Right ventricle myocardium inferior (tissue), 1 donor: ENCODE results near the gene LGALS9B. TPM values are rescaled to one million over a fixed set of nuclear protein-coding genes. Genes with fewer than 3 reads are reported as not detected.
"Not testable (repeated sequence)": the region's sequence is repeated elsewhere in the genome, so short reads cannot be mapped to it uniquely, and the experiment has no call there.

Experiments
- ATAC-seq: fragments of 200-7000 bp; cut with Tn5 transposase; one replicate; pipeline ENCODE4 v1.9.1; 2020; ENCODE audit warnings: mild to moderate bottlenecking, moderate library complexity
- DNase-seq: peaks from one replicate; pipeline ENCODE4 v3.0.0; 2021; ENCODE audit errors: missing footprints
- intact Hi-C: fragments of 100-400 bp; cut with DNase I; formaldehyde crosslinking; loops from one replicate; pipeline ENCODE4 v1.11.0; 2022
- total RNA-seq: library from RNA; stranded (reverse); fragmentation: NEBNext Ultra II Directional; extraction: Animal tissue kit (Norgen Biotek cat#: 25700); gene quantifications from one replicate; pipeline ENCODE4 v1.2.1, GENCODE V29; 2021
- donor health status: DM: no; HTN: yes; CAD: no; lungs with severe emphysema.

LGALS9B gene
- total RNA-seq, 1 donor from 2014 or later, result not detected

DNA sequence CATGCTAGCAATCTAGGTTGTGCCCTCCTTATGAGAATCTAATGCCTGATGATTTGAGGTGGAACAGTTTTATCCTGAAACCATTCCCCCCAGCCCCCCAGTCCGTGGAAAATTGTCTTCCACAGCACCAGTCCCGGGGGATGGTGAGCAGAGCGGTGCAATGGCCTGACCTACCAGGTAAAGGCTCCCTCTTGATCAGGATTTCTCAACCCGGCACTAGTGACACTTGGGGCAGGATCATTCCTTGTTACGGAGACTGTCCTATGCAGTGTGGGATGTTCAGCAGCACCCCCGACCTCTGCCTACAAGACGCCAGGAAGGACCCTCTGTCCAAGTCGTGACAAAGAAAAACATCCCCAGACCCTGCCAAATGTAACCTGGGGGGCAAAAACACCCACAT, 34.0 kb downstream of the LGALS9B start:
- ATAC-seq, DNase-seq, intact Hi-C loops: not testable (repeated sequence)

DNA sequence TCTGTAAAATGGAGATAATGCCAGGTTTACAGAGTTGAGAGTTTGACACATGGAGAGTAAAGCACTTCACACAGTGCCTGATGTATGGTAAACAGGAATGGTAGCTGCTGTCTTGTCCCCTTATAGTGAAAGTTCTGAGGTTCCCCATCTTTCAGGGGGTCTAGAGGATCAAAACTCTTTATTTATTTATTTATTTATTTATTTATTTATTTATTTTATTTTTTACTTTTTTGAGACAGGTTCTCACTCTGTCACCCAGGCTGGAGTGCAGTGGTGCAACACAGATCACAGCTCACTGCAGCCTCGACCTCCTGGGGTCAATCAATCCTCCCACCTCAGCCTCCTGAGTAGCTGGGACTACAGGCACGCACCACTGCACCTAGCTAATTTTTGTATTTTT, 40.1 kb downstream of the LGALS9B start:
- intact Hi-C loops, ATAC-seq: not testable (repeated sequence)

DNA sequence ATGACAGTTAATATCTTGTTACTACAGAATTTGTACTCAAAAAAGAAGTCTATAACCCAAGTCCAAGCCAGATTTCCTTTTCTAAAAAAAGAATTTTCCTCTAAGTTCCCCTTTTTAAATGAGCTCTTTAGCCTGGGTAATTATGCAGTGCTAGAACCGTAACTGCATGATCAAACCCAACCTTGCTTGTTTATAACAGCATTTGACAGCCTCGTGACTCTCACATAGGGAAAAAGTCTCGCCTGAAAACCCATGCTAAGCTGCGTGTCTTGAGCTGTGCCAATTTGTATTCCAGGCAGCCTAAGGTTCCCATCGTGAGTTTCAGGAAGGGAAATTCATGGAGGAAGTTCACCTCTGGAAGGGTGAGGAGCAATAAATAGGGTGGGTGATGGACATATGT, 44.5 kb downstream of the LGALS9B start:
- intact Hi-C loops, DNase-seq, ATAC-seq: not testable (repeated sequence)

More for the DNA sequence above, 40.1 kb downstream of the LGALS9B start:
- DNase-seq, result not testable (repeated sequence)

DNA sequence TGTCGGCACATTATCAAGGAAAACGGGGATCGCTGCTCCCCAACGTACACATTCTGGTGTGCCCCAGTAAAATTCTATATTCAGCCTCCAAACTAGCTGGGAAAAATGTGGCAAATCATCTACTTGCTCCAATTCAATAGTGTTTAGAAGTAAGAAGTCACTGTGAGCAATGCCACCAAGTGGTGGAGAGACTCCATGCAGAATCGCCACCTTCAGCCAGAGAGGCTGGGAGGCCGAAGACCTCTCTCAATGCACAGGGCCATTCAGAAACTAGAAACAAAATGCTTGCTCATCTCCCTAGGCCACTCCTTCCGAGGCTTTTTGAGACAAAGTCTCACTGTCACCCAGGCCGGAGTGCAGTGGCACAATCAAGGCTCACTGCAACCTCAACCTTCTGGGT, 48.5 kb downstream of the LGALS9B start:
- ATAC-seq, intact Hi-C loops, DNase-seq: not testable (repeated sequence)

DNA sequence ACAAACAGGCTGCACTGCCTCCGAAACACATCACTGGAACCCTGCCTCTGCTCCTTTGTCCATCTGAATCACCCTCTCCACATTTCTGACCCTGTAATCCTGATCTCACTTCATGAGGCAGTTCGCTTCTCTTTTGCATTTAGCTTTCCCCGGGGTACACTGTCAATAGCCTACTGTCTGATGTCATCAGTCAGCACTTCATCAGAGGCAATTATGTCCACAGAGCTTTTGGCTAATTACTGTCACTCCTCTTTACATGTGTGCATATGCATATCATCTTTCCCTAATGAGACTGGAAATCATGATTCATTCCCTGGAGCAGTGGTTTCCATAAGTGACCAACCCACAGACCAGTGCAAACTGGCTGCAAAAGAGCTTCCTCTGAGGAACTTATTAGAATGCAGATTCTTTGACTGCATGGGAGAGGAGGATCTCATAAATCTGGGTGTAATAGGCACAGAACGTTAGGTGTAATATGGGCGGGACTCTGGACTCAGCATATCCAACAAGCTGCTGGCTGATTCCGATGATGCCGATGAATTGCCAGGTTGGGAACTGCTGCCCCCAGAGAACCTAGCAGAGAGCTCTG, 49.8 kb downstream of the LGALS9B start:
- DNase-seq, intact Hi-C loops, ATAC-seq: not testable (repeated sequence)

DNA sequence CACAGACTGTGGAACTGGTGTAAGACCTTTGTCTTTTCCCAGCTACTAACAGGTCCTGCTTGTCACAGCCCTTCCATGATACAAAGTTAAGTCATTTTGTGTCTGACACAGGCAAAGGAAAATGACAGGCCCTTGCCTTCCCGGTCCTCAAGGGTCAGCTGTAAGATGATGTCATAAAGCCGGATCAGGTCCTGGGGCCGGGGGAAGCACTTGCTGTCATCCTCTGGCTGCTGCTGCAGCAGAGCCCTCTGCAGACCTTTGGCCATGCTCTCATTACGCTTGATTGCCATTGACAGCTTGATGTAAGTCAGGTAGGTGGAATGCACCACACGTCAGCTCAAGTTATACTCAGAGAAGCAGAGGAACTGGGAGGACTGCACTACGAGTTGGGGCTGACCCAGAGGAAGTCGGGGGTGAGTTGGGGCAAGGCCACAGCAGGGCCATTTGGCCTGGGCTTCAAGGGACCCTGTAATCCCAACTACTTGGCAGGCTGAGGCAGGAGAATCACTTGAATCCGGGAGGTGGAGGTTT, 50.9 kb downstream of the LGALS9B start:
- intact Hi-C loops, ATAC-seq, DNase-seq: not testable (repeated sequence)

DNA sequence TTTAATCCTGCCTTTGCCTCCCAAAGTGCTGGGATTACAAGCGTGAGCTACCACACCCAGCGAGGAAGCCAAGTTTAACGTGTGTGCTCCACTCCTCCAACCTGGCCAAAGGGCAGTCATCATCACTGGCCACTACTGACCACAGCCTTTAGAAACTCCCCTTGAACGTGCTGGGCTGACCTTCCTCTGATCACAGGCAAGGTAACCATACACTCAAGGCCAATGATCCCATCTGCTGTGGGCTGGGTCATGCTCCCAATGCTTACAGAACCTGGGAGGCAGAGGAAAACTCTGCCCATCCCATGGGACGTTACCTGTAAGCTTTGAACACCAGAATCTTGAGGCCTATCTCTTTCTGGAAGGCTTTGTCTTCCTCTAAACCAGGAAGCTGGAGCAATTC, 51.9 kb downstream of the LGALS9B start:
- intact Hi-C loops, DNase-seq, ATAC-seq: not testable (repeated sequence)

DNA sequence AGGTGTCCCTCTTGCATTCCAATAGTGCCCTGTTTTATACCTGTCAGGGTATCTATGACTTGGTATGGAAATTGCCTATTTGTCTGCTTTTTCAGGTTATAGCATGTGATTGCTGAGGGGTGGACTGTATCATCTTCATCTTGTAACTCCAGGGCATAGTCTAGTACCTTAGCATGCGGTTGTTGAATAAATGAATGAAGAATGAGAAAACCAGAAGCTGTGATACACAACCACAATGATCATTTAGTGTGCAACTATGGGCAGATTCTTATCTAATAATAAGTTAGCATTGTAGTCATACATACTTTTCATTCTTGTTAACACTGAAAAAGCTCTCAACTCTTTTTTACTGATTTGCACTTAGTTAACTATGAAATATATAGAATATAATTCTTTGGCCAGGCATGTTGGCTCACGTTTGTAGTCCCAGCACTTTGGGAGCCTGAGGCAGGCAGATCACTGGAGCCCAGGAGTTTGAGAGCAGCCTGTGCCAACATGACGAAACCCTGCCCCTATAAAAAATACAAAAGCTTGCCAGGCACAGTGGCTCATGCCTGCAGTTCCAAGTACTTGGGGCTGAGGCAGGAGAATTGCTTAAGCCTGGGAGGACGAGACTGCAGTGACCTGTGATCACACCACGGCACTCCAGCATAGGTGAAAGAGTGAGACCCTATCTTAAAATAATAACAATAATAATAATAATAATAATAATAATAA, 65.9 kb downstream of the LGALS9B start:
- peak; percentile 54 for ATAC-seq
- intact Hi-C loops, DNase-seq: not testable (repeated sequence)

DNA sequence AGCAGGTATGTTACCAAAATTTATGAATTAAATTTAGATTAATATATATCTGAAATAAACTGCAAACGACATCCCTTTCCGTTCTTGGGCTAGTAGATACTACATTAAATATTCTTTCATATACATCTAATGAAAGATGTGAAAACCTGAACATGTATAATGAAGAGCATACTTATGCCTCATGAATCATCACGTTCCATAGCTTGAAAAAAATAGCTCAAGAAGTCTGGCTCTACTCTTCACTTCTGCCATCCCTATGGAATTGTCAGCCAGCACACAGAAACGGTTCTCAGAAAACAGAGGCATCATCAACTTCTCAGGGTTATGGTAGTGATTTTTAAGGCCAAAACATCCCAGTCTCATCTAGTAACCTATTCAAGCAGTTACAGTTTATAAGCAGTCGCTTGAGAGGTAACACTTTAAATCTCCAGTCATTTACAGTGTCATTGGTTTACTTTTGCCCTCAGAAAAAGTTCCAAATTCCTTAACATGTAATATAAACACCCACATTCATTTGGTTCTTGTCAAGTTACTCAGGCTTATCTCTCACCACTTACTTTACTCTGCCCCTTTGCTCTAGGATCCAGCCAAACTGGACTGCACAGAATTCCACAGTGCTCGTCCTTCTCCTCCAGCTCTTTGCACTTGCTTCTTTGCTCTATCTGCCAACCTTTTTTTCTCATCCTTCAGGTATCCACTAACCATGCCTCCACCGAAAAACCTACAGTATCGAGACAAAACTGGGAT, 66.6 kb downstream of the LGALS9B start:
- DNase-seq, intact Hi-C loops, ATAC-seq: not testable (repeated sequence)

Other genes with a start within 250 kb of the LGALS9B start
- not detected for gene CDRT15L2, start 112.2 kb upstream of the LGALS9B start, total RNA-seq